Panc1 (cell line): ENCODE measurements around the gene HABP2. TPM values are rescaled to one million over a fixed set of nuclear protein-coding genes. Genes with fewer than 3 reads are reported as not detected.

Source experiments
- ATAC-seq: fragments of 200-7000 bp; cut with Tn5 transposase; 2 replicates; pipeline ENCODE4 v1.9.1; 2020; ENCODE audit warnings: mild to moderate bottlenecking, moderate library complexity
- BruUV-seq: library from RNA; stranded (reverse); fragments of 400-500 nt; replicated peaks from 2 replicates; lab custom pipeline; 2021; lab: Mats Ljungman, UMichigan
- CTCF ChIA-PET: fragments of 300-600 bp; sonication (Branson Sonifier 250); formaldehyde crosslinking; loops from one replicate; lab custom pipeline; 2022; ENCODE audit warnings: antibody characterized with exemption; lab: Charles Lee
- POLR2A ChIA-PET: fragments of 300-600 bp; sonication (Branson Sonifier 250); formaldehyde crosslinking; loops from one replicate; lab custom pipeline; 2022; ENCODE audit warnings: antibody characterized with exemption; lab: Charles Lee
- DNase-seq: peaks from one replicate; pipeline ENCODE4 v3.0.0-alpha.2; 2010; ENCODE audit warnings: low read depth, low spot score
- H3K27ac ChIP-seq: 2 replicates; pipeline ENCODE4 v1.5.1; 2011; ENCODE audit warnings: mild to moderate bottlenecking, low read length, inconsistent platforms
- H3K27me3 ChIP-seq: fragments of 200-500 bp; sonication (Bioruptor generic); 2 replicates; pipeline ENCODE4 v1.6.0; 2014; ENCODE audit warnings: low read length, inconsistent platforms; ENCODE audit not compliant: control insufficient read depth, insufficient read depth
- H3K36me3 ChIP-seq: fragments of 200-500 bp; sonication (Bioruptor generic); 2 replicates; pipeline ENCODE4 v1.5.1; 2014; ENCODE audit warnings: inconsistent platforms, mild to moderate bottlenecking, low read length, moderate library complexity; ENCODE audit not compliant: control insufficient read depth, insufficient read depth
- H3K4me1 ChIP-seq: 2 replicates; pipeline ENCODE4 v1.5.1; 2011; ENCODE audit warnings: inconsistent platforms, mild to moderate bottlenecking, low read length, moderate library complexity; ENCODE audit not compliant: control insufficient read depth, insufficient read depth
- H3K4me3 ChIP-seq, 2 experiments: 2 replicates each; pipeline ENCODE4 v1.5.1; 2011 to 2012; ENCODE audit warnings: low read depth in 2 of 2, low read length in 2 of 2, mild to moderate bottlenecking in 2 of 2, inconsistent platforms in 1 of 2, moderate library complexity in 1 of 2
- H3K9me3 ChIP-seq: fragments of 200-500 bp; sonication (Bioruptor generic); 2 replicates; pipeline ENCODE4 v1.5.1; 2014; ENCODE audit warnings: low read depth, mild to moderate bottlenecking, inconsistent platforms, low read length, moderate library complexity; ENCODE audit not compliant: control insufficient read depth, insufficient read depth
- CTCF ChIP-seq: fragments of 450-650 bp; IDR thresholded peaks from 2 replicates; pipeline ENCODE4 v1.5.1; 2017; ENCODE audit warnings: mild to moderate bottlenecking
- POLR2AphosphoS5 ChIP-seq: IDR thresholded peaks from 2 replicates; pipeline ENCODE4 v1.6.1; 2012; ENCODE audit warnings: mild to moderate bottlenecking, low read depth, low read length, moderate library complexity
- REST ChIP-seq, 2 experiments: IDR thresholded peaks; 2 replicates each; pipeline ENCODE4 v1.6.1; 2011 to 2012; ENCODE audit warnings: low read depth in 2 of 2, control low read depth in 1 of 2, low read length in 1 of 2, mild to moderate bottlenecking in 1 of 2, moderate library complexity in 1 of 2; ENCODE audit not compliant: insufficient read depth in 1 of 2
- SIN3A ChIP-seq: IDR thresholded peaks from 2 replicates; pipeline ENCODE4 v1.6.1; 2012; ENCODE audit warnings: low read depth, mild to moderate bottlenecking, low read length, moderate library complexity, borderline replicate concordance; ENCODE audit not compliant: insufficient read depth
- TCF7L2 ChIP-seq: IDR thresholded peaks from 2 replicates; pipeline ENCODE4 v1.6.1; 2011; ENCODE audit warnings: mild to moderate bottlenecking, low read depth, low read length, inconsistent platforms
- in situ Hi-C: cut with HindIII; loops from 2 replicates; pipeline ENCODE4 v1.10.0; 2016; ENCODE audit warnings: low sequenced_read_pairs, low pct_unique_long_range_greater_than_20kb
- intact Hi-C: fragments of 100-400 bp; cut with micrococcal nuclease; formaldehyde crosslinking; loops from one replicate; pipeline ENCODE4 v1.10.0; 2022; ENCODE audit not compliant: unreplicated experiment
- total RNA-seq: library from RNA; stranded (reverse); gene quantifications from one replicate; pipeline ENCODE4 v1.2.1, GENCODE V29; 2021; ENCODE audit not compliant: unreplicated experiment

Gene HABP2
- total RNA-seq, 1 experiment from 2014 or later: 0.13 TPM

- H3K9me3 ChIP-seq: no peaks in the 10 kb centered on the region
- in situ Hi-C loops: no loop called here
- no peaks in the 10 kb centered on the region for H3K4me1 ChIP-seq
- H3K27ac ChIP-seq: no peak overlapping the region
- BruUV-seq: no TSS peak
- ChIA-PET CTCF (no interaction called here), POLR2A (no interaction called here)
- intact Hi-C loops: no loop called here
- no peaks in the 10 kb centered on the region for H3K36me3 ChIP-seq
- DNase-seq (no peak), ATAC-seq (no peak)
- TF ChIP-seq REST (IDR thresholded peaks at IDR 0.05; ENCODE audit: insufficient read depth in 1 of 2, low read depth in 2 of 2, low read length in 1 of 2): no peak
- no peak for TF ChIP-seq SIN3A
- no peak for TF ChIP-seq POLR2AphosphoS5
- TF ChIP-seq CTCF: no peak
- TF ChIP-seq TCF7L2: no peak
- H3K4me3 ChIP-seq: no peak overlapping the region
- H3K27me3 ChIP-seq: peaks cover 29% of the 10 kb centered on the region
Measured at GRCh38 chr10:113630929-113631533, 78.2 kb downstream of the HABP2 start.

- in situ Hi-C loops: no loop called here
- POLR2A ChIA-PET: no interaction called here
- peaks cover 21% of the 10 kb centered on the region for H3K27me3 ChIP-seq
- H3K9me3 ChIP-seq: no peaks in the 10 kb centered on the region
- intact Hi-C loops: no loop called here
- H3K27ac ChIP-seq: no peak overlapping the region
- CTCF ChIA-PET: no interaction called here
- H3K36me3 ChIP-seq: no peaks in the 10 kb centered on the region
- TF ChIP-seq REST (IDR thresholded peaks at IDR 0.05; ENCODE audit: insufficient read depth in 1 of 2, low read depth in 2 of 2, low read length in 1 of 2): no peak
- no peak for TF ChIP-seq CTCF
- no peak for TF ChIP-seq POLR2AphosphoS5
- H3K4me1 ChIP-seq: no peaks in the 10 kb centered on the region
- no TSS peak for BruUV-seq
- DNase-seq: no peak
- no peak overlapping the region for H3K4me3 ChIP-seq
- no peak for ATAC-seq
Measured at GRCh38 chr10:113631684-113632367, 79.0 kb downstream of the HABP2 start.
